Esophagus muscularis mucosa (tissue), 4 donors: ENCODE data around the gene GMPPB. TPM values are rescaled to one million over a fixed set of nuclear protein-coding genes. Genes with fewer than 3 reads are reported as not detected.

Source experiments
- DNase-seq: peaks from one replicate; pipeline ENCODE4 v3.0.0-alpha.2; 2017; ENCODE audit errors: extremely low spot score
- H3K27ac ChIP-seq, 4 donors: fragments of 200-600 bp; sonication (generic); replicated peaks in 1 of 4; 1 replicate in 3 of 4; 2 replicates in 1 of 4; pipeline ENCODE4 v1.5.1; 2016 to 2019; ENCODE audit warnings: mild to moderate bottlenecking in 1 of 4
- H3K27me3 ChIP-seq, 4 donors: fragments of 200-600 bp; sonication (generic); one replicate each; pipeline versions ENCODE4 v1.5.1 to v1.6.0; 2016 to 2019
- H3K36me3 ChIP-seq, 4 donors: fragments of 200-600 bp; sonication (generic); one replicate each; pipeline ENCODE4 v1.5.1; 2016 to 2019
- H3K4me1 ChIP-seq, 4 donors: fragments of 200-600 bp; sonication (generic); one replicate each; pipeline ENCODE4 v1.5.1; 2016 to 2019
- H3K4me3 ChIP-seq, 4 donors: fragments of 200-600 bp; sonication (generic); 1 replicate in 2 of 4; 2 replicates in 2 of 4; pipeline ENCODE4 v1.5.1; 2016 to 2019; ENCODE audit warnings: mild to moderate bottlenecking in 4 of 4, moderate library complexity in 1 of 4
- H3K9me3 ChIP-seq, 4 donors: fragments of 200-600 bp; sonication (generic); 1 replicate in 3 of 4; 2 replicates in 1 of 4; pipeline ENCODE4 v1.5.1; 2016 to 2019
- CTCF ChIP-seq, 3 experiments: fragments of 200-600 bp in 2 of 3; fragments of 450-650 bp in 1 of 3; sonication (generic) in 2 of 3; IDR thresholded peaks; one replicate each; pipeline ENCODE4 v1.5.1; 2017 to 2019; ENCODE audit warnings: antibody characterized with exemption in 3 of 3, mild to moderate bottlenecking in 2 of 3, moderate library complexity in 1 of 3
- EP300 ChIP-seq: sonication (generic); formaldehyde crosslinking; IDR thresholded peaks from one replicate; pipeline ENCODE4 v1.6.1; 2017; ENCODE audit warnings: antibody characterized with exemption
- POLR2A ChIP-seq: fragments of 450-650 bp; IDR thresholded peaks from one replicate; pipeline ENCODE4 v1.6.1; 2017; ENCODE audit warnings: antibody characterized with exemption, moderate library complexity, mild to moderate bottlenecking, low read depth
- POLR2AphosphoS5 ChIP-seq, 2 donors: sonication (generic); formaldehyde crosslinking; IDR thresholded peaks; one replicate each; pipeline ENCODE4 v1.6.1; 2017; ENCODE audit warnings: antibody characterized with exemption in 2 of 2
- WGBS: methylation state at CpG from one replicate; pipeline ENCODE4 v1.1.5; 2018; 5-methylcytosine and 5-hydroxymethylcytosine counted together
- intact Hi-C: fragments of 100-400 bp; cut with DNase I; formaldehyde crosslinking; loops from one replicate; pipeline ENCODE4 v1.15.1; 2023
- total RNA-seq, 4 donors: library from RNA; depleted of rRNA; stranded (reverse); fragments of >200 nt; gene quantifications; one replicate each; pipeline versions ENCODE4 v1.1.0 to v1.2.1, GENCODE V29; 2016

GMPPB gene
- total RNA-seq, 4 donors from 2014 or later = 12.0 to 18.9 (median 17.6) TPM

DNA sequence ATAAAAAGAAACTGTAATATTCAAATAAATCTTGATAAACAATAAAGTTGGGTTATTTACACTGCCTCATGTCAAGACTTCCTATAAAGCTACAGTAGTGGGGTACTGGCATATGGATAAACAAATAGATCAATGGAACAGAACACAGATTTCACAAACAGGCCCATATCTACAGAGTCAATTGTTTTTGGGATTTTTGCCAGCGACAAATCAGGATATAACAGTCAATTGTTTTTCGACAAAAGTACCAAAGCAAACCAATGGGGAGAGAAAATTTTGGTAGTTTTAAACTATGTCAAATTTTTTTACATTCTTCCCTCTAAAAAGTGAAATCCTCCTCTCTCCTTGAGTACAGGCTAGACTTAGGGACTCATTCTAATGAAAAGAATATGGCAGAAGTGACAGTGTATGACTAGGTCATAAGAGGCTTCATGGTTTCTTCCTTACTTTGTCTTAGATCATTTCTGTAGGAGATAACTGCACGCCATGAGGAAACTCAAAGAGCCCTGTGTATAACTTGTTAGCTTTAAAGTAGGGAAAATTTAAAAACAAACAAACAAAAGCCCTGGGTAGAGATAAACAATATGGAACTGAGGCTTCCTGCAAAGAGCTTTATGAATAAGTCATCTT, 45.6 kb upstream of the GMPPB start:
- TF ChIP-seq CTCF (IDR thresholded peaks at IDR 0.05) = no peak
- no peak for TF ChIP-seq EP300
- no peak for TF ChIP-seq POLR2AphosphoS5 (IDR thresholded peaks at IDR 0.05)
- no peak for TF ChIP-seq POLR2A
- intact Hi-C loops = no loop called here
- no peaks in the 10 kb centered on the region for H3K9me3 ChIP-seq
- peaks cover 0 to 9% (median 6%) of the 10 kb centered on the region in 4 donors for H3K36me3 ChIP-seq
- H3K27me3 ChIP-seq = no peaks in the 10 kb centered on the region
- DNase-seq = no peak
- peaks cover 0 to 18% (median 8%) of the 10 kb centered on the region in 4 donors for H3K4me1 ChIP-seq
- H3K27ac ChIP-seq = no peak overlapping the region
- H3K4me3 ChIP-seq = no peak overlapping the region
- 91% methylated on average over 3 of the region's 3 CpGs for WGBS

GRCh38 chr3:49763981-49764380, 40.2 kb upstream of the GMPPB start:
- peaks cover 0 to 20% (median 3%) of the 10 kb centered on the region in 4 donors for H3K36me3 ChIP-seq
- TF ChIP-seq EP300 (no peak), POLR2AphosphoS5 (IDR thresholded peaks at IDR 0.05) (no peak), POLR2A (no peak), CTCF (IDR thresholded peaks at IDR 0.05) (no peak)
- no peak for DNase-seq
- H3K27me3 ChIP-seq = no peaks in the 10 kb centered on the region
- H3K4me1 ChIP-seq = peaks cover 0 to 14% (median 4%) of the 10 kb centered on the region in 4 donors
- WGBS = 95% methylated on average over 4 of the region's 4 CpGs
- H3K4me3 ChIP-seq = no peak overlapping the region
- H3K9me3 ChIP-seq = no peaks in the 10 kb centered on the region
- intact Hi-C loops = no loop called here
- no peak overlapping the region for H3K27ac ChIP-seq

- peaks cover 0 to 25% (median 9%) of the 10 kb centered on the region in 4 donors for H3K4me1 ChIP-seq
- peaks cover 0 to 20% (median 3%) of the 10 kb centered on the region in 4 donors for H3K36me3 ChIP-seq
- H3K27ac ChIP-seq = no peak overlapping the region
- H3K27me3 ChIP-seq = no peaks in the 10 kb centered on the region
- H3K9me3 ChIP-seq = no peaks in the 10 kb centered on the region
- TF ChIP-seq CTCF (IDR thresholded peaks at IDR 0.05) (no peak), EP300 (no peak), POLR2A (no peak)
- intact Hi-C loops = no loop called here
- DNase-seq = no peak
- WGBS = 85% methylated on average over 3 of the region's 3 CpGs
- H3K4me3 ChIP-seq = no peak overlapping the region
These were observed 37.9 kb upstream of the GMPPB start for GRCh38 chr3:49761661-49762060.

- Histone ChIP-seq H3K36me3 (peaks cover 0 to 13% (median 3%) of the 10 kb centered on the region in 4 donors), H3K4me3 (no peak overlapping the region), H3K27ac (no peak overlapping the region), H3K9me3 (no peaks in the 10 kb centered on the region), H3K27me3 (no peaks in the 10 kb centered on the region), H3K4me1 (peaks cover 12 to 42% (median 21%) of the 10 kb centered on the region in 4 donors)
- intact Hi-C loops = no loop called here
- 13% methylated on average over 1 of the region's 1 CpG for WGBS
- DNase-seq = no peak
- TF ChIP-seq EP300 (no peak), CTCF (IDR thresholded peaks at IDR 0.05) (no peak), POLR2A (no peak), POLR2AphosphoS5 (IDR thresholded peaks at IDR 0.05) (no peak)
These were observed 35.5 kb upstream of the GMPPB start for GRCh38 chr3:49759226-49759625.

- no peaks in the 10 kb centered on the region for H3K27me3 ChIP-seq
- H3K9me3 ChIP-seq = no peaks in the 10 kb centered on the region
- intact Hi-C loops = no loop called here
- TF ChIP-seq POLR2AphosphoS5 (IDR thresholded peaks at IDR 0.05) (no peak), CTCF (IDR thresholded peaks at IDR 0.05) (no peak), EP300 (no peak), POLR2A (no peak)
- DNase-seq = no peak
- peaks cover 22 to 49% (median 32%) of the 10 kb centered on the region in 4 donors for H3K4me1 ChIP-seq
- H3K27ac ChIP-seq = no peak overlapping the region
- 80% methylated on average over 2 of the region's 2 CpGs for WGBS
- H3K36me3 ChIP-seq = peaks cover 0 to 3% (median 0%) of the 10 kb centered on the region in 4 donors
- no peak overlapping the region for H3K4me3 ChIP-seq
These were observed 33.4 kb upstream of the GMPPB start for GRCh38 chr3:49757197-49757596.
